ENCODE measurements around the gene CROCC2. TPM values are rescaled to one million over a fixed set of nuclear protein-coding genes. Genes with fewer than 3 reads are reported as not detected.

Gene CROCC2
- total and polyA plus RNA-seq, 10 of the 15 experiments (the other 5 are each of a cell fraction or from before 2014, with no cell fraction given) = not detected

- TF ChIP-seq CUX1 (IDR thresholded peaks at IDR 0.05; ENCODE audit: insufficient replicate concordance, low read depth, low read length) (no peak), POLR2AphosphoS2 (IDR thresholded peaks at IDR 0.05; ENCODE audit: low read depth, low read length) (no peak), ZSCAN29 (IDR thresholded peaks at IDR 0.05) (no peak), MTA2 (IDR thresholded peaks at IDR 0.05; ENCODE audit: low read depth) (no peak), CEBPZ (IDR thresholded peaks at IDR 0.05; ENCODE audit: low read depth, low read length) (no peak), HDGF (IDR thresholded peaks at IDR 0.05) (no peak), NRF1 (conservative IDR thresholded peaks at IDR 0.05; ENCODE audit: low read depth, low read length) (no peak), BACH1 (IDR thresholded peaks at IDR 0.05; ENCODE audit: borderline replicate concordance) (no peak), KDM1A (IDR thresholded peaks at IDR 0.05; ENCODE audit: borderline replicate concordance) (no peak), NFIC (IDR thresholded peaks at IDR 0.05; ENCODE audit: low read depth, low read length) (no peak), ATF2 (IDR thresholded peaks at IDR 0.05; ENCODE audit: low read length) (no peak)
Observed at GRCh38 chr2:241019441-241020139, 113.5 kb downstream of the CROCC2 start (continued).

All from GM12878 (cell line).